ENCODE measurements around the gene NEK7.

DNA sequence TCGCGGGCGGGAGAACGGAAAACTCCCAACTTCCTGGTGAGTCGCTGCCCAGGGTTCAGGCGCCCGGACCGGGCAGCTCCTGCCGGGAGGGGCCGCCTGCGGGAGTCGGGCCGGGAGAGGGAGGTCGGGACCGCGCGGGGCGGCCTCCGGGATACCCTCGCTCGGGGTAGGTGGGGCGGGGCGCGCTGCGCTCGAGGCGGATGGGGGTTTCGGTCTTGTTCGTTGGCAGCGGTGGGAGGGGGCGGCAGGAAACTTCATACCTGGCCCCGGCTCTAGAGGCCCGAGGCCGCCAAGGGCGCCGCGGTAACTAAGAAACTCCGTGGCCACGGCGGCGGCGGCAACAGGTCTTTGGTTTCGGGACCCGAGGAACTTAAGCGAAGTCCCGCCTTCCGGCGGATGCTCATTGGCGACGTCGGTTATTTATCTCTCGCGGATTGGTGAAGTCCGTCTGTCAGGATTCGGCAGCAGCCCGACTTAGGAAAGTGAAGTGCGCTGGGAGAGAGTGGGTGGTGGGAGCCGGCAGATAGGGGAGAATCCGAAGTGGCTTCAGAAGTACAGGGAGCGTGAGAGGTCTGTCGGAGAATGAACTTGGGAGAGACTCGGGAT, 546 bp downstream of the NEK7 start:
- TF ChIP-seq, protein P1, sequence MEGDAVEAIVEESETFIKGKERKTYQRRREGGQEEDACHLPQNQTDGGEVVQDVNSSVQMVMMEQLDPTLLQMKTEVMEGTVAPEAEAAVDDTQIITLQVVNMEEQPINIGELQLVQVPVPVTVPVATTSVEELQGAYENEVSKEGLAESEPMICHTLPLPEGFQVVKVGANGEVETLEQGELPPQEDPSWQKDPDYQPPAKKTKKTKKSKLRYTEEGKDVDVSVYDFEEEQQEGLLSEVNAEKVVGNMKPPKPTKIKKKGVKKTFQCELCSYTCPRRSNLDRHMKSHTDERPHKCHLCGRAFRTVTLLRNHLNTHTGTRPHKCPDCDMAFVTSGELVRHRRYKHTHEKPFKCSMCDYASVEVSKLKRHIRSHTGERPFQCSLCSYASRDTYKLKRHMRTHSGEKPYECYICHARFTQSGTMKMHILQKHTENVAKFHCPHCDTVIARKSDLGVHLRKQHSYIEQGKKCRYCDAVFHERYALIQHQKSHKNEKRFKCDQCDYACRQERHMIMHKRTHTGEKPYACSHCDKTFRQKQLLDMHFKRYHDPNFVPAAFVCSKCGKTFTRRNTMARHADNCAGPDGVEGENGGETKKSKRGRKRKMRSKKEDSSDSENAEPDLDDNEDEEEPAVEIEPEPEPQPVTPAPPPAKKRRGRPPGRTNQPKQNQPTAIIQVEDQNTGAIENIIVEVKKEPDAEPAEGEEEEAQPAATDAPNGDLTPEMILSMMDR (IDR thresholded peaks at IDR 0.05) = no peak
- TF ChIP-seq POLR2A (IDR thresholded peaks at IDR 0.05) = no peak

Measured in lower leg skin (tissue), 3 donors.